ENCODE data around the gene TMED1.

- TF ChIP-seq CTCF (IDR thresholded peaks at IDR 0.05) (no peak), EZH2 (IDR thresholded peaks at IDR 0.05) (no peak)
Measured at GRCh38 chr19:10868872-10869547, 33.0 kb upstream of the TMED1 start.
